Sigmoid colon (tissue), 7 donors: ENCODE results near the gene PSMC3. TPM values are rescaled to one million over a fixed set of nuclear protein-coding genes. Genes with fewer than 3 reads are reported as not detected.

Experiments
- DNase-seq: peaks from one replicate; pipeline ENCODE4 v3.0.0-alpha.2; 2019
- H3K27ac ChIP-seq, 4 donors: fragments of 200-600 bp; sonication (generic); one replicate each; pipeline ENCODE4 v1.5.1; 2016 to 2019; ENCODE audit warnings: mild to moderate bottlenecking in 1 of 4
- H3K27me3 ChIP-seq, 3 donors: fragments of 200-600 bp; sonication (generic); one replicate each; pipeline ENCODE4 v1.5.1; 2019; ENCODE audit warnings: mild to moderate bottlenecking in 1 of 3
- H3K36me3 ChIP-seq, 4 donors: fragments of 200-600 bp; sonication (generic); one replicate each; pipeline ENCODE4 v1.5.1; 2016 to 2019
- H3K4me1 ChIP-seq, 4 donors: fragments of 200-600 bp; sonication (generic); one replicate each; pipeline ENCODE4 v1.5.1; 2017 to 2019
- H3K4me3 ChIP-seq, 4 donors: fragments of 200-600 bp; sonication (generic); one replicate each; pipeline ENCODE4 v1.5.1; 2017 to 2019; ENCODE audit warnings: mild to moderate bottlenecking in 2 of 4, moderate library complexity in 1 of 4
- H3K9me3 ChIP-seq, 4 donors: fragments of 200-600 bp in 3 of 4; sonication (generic) in 3 of 4; one replicate each; pipeline versions ENCODE4 v1.5.1 to v1.6.1; 2013 to 2019
- CTCF ChIP-seq, 4 experiments: fragments of 450-650 bp in 3 of 4; fragments of 200-600 bp in 1 of 4; IDR thresholded peaks; one replicate each; pipeline ENCODE4 v1.5.1; 2016 to 2019; ENCODE audit warnings: antibody characterized with exemption in 4 of 4, mild to moderate bottlenecking in 3 of 4, moderate library complexity in 2 of 4
- EP300 ChIP-seq, 4 donors: sonication (generic); formaldehyde crosslinking; IDR thresholded peaks; one replicate each; pipeline ENCODE4 v1.6.1; 2017; ENCODE audit warnings: antibody characterized with exemption in 4 of 4
- POLR2A ChIP-seq, 2 donors: fragments of 450-650 bp; IDR thresholded peaks; one replicate each; pipeline ENCODE4 v1.6.1; 2016; ENCODE audit warnings: antibody characterized with exemption in 2 of 2, mild to moderate bottlenecking in 2 of 2, moderate library complexity in 2 of 2
- POLR2AphosphoS5 ChIP-seq, 4 donors: sonication (generic); formaldehyde crosslinking; IDR thresholded peaks; one replicate each; pipeline ENCODE4 v1.6.1; 2017; ENCODE audit warnings: antibody characterized with exemption in 4 of 4
- WGBS, 2 donors: extraction: QIAGEN DNeasy Blood & Tissue Kit; methylation state at CpG; one replicate each; pipeline ENCODE4 v1.1.7; 2013; 5-methylcytosine and 5-hydroxymethylcytosine counted together
- intact Hi-C: fragments of 100-400 bp; cut with DNase I; formaldehyde crosslinking; loops from one replicate; pipeline ENCODE4 v1.15.1; 2023
- polyA plus RNA-seq, 3 donors: library from polyadenylated mRNA; stranded (reverse); fragments of 200-250 nt; gene quantifications; one replicate each; pipeline ENCODE4 v1.2.3, GENCODE V29; 2013
- total RNA-seq, 4 donors: library from RNA; depleted of rRNA; stranded (reverse); fragments of >200 nt; gene quantifications; one replicate each; pipeline ENCODE4 v1.1.0, GENCODE V29; 2016
- donor health status: healthy with polysubstance abuse.
- donor health status: Bipolar disorder and iron deficiency.
- donor health status: healthy.

PSMC3 gene
- total RNA-seq (100 to 1,000 TPM; 104 to 202 (median 178) TPM), polyA plus RNA-seq (100 to 1,000 TPM; 117 to 151 (median 121) TPM)

GRCh38 chr11:47426062-47426956 is at the start of gene PSMC3:
TSS of gene PSMC3 (minus strand) at chr11:47426439. CDS start at chr11:47426279, 160 bp downstream.
- Histone ChIP-seq H3K27ac (peak within 1 kb of the TSS; percentile 91 to 95 (median 92)), H3K9me3 (no peaks in the 10 kb centered on the region), H3K4me1 (peaks cover 0 to 23% (median 19%) of the 10 kb centered on the region in 4 donors), H3K27me3 (no peaks in the 10 kb centered on the region), H3K36me3 (peaks cover 24 to 35% (median 30%) of the 10 kb centered on the region in 4 donors), H3K4me3 (peak within 1 kb of the TSS; percentile 86 to 97 (median 91))
- DNase-seq, result peak; percentile 99
- 1% methylated on average over 62 of the region's 62 CpGs for WGBS, 2 donors
- no peak for TF ChIP-seq EP300 (IDR thresholded peaks at IDR 0.05)
- peak; percentile 52 to 65 for TF ChIP-seq POLR2A (IDR thresholded peaks at IDR 0.05)
- TF ChIP-seq CTCF (IDR thresholded peaks at IDR 0.05), result no peak
- TF ChIP-seq POLR2AphosphoS5 (IDR thresholded peaks at IDR 0.05), result peak; percentile 40 to 80 (median 68)
- intact Hi-C loops, result loop anchor here (1.0 to 2.0 kb wide), 2 partner anchors 18 to 126 kb away; partner anchors contain the start of genes CELF1 and SLC39A13

GRCh38 chr11:47470671-47471070 is 44.4 kb upstream of the PSMC3 start:
- H3K4me1 ChIP-seq, result peaks cover 0 to 57% (median 55%) of the 10 kb centered on the region in 4 donors
- DNase-seq, result no peak
- H3K9me3 ChIP-seq, result no peaks in the 10 kb centered on the region
- no peak overlapping the region for H3K4me3 ChIP-seq
- peak overlapping the region; percentile 0 to 78 (median 68) for H3K27ac ChIP-seq
- TF ChIP-seq POLR2AphosphoS5 (IDR thresholded peaks at IDR 0.05) (no peak), POLR2A (IDR thresholded peaks at IDR 0.05) (no peak), EP300 (IDR thresholded peaks at IDR 0.05) (no peak), CTCF (IDR thresholded peaks at IDR 0.05) (no peak)
- peaks cover 12 to 65% (median 57%) of the 10 kb centered on the region in 4 donors for H3K36me3 ChIP-seq
- 85 to 91% methylated on average over 4 of the region's 4 CpGs for WGBS, 2 donors
- intact Hi-C loops, result no loop called here
- no peaks in the 10 kb centered on the region for H3K27me3 ChIP-seq

- no peak for DNase-seq
- TF ChIP-seq CTCF (IDR thresholded peaks at IDR 0.05) (no peak), EP300 (IDR thresholded peaks at IDR 0.05) (no peak), POLR2AphosphoS5 (IDR thresholded peaks at IDR 0.05) (no peak)
- peaks cover 0 to 68% (median 63%) of the 10 kb centered on the region in 4 donors for H3K4me1 ChIP-seq
- peaks cover 1 to 54% (median 48%) of the 10 kb centered on the region in 4 donors for H3K36me3 ChIP-seq
- H3K9me3 ChIP-seq, result no peaks in the 10 kb centered on the region
- no peak overlapping the region for H3K4me3 ChIP-seq
- peak overlapping the region; percentile 61 to 78 (median 68) for H3K27ac ChIP-seq
- intact Hi-C loops, result loop anchor here (5.0 kb wide), 2 partner anchors 83 to 98 kb away; partner anchors contain the start of genes CELF1 and PTPMT1
- no peaks in the 10 kb centered on the region for H3K27me3 ChIP-seq
- WGBS, 2 donors, result 90 to 92% methylated on average over 7 of the region's 7 CpGs
Measured at GRCh38 chr11:47469361-47470179, 43.3 kb upstream of the PSMC3 start.

- no peak overlapping the region for H3K4me3 ChIP-seq
- peaks cover 0 to 54% (median 44%) of the 10 kb centered on the region in 4 donors for H3K36me3 ChIP-seq
- TF ChIP-seq POLR2AphosphoS5 (IDR thresholded peaks at IDR 0.05) (peak in 2 of 4 donors; percentile 11 to 16), EP300 (IDR thresholded peaks at IDR 0.05) (no peak), CTCF (IDR thresholded peaks at IDR 0.05) (no peak), POLR2A (IDR thresholded peaks at IDR 0.05) (no peak)
- no peaks in the 10 kb centered on the region for H3K9me3 ChIP-seq
- peak overlapping the region; percentile 61 to 78 (median 68) for H3K27ac ChIP-seq
- no peak for DNase-seq
- 72 to 74% methylated on average over 8 of the region's 8 CpGs for WGBS, 2 donors
- no peaks in the 10 kb centered on the region for H3K27me3 ChIP-seq
- intact Hi-C loops, result loop anchor here (5.0 kb wide), 2 partner anchors 84 to 99 kb away; partner anchors contain the start of genes CELF1 and PTPMT1
- peaks cover 0 to 70% (median 64%) of the 10 kb centered on the region in 4 donors for H3K4me1 ChIP-seq
Measured at GRCh38 chr11:47468598-47469214, 42.5 kb upstream of the PSMC3 start.
